ENCODE measurements around the gene ISG15. TPM values are rescaled to one million over a fixed set of nuclear protein-coding genes. Genes with fewer than 3 reads are reported as not detected.

ISG15 gene
- total and polyA plus RNA-seq, 12 donors: 1.7 to 308 (median 24.3) TPM

GRCh38 chr1:1044455-1045078 is 31.3 kb downstream of the ISG15 start:
- H3K4me3 ChIP-seq: no peak overlapping the region
- H3K36me3 ChIP-seq (replicated peaks in 1 of 2): no peaks in the 10 kb centered on the region
- peaks cover 8 to 10% of the 10 kb centered on the region in 2 donors for H3K4me1 ChIP-seq (replicated peaks in 1 of 2)
- H3K27me3 ChIP-seq: peaks cover 3% of the 10 kb centered on the region
- DNase-seq: no peak
- intact Hi-C loops (cut with DNase I): no loop called here
- TF ChIP-seq POLR2A (IDR thresholded peaks at IDR 0.05) (no peak), CTCF (IDR thresholded peaks at IDR 0.05) (no peak)
- H3K9me3 ChIP-seq (replicated peaks in 1 of 3): no peaks in the 10 kb centered on the region
- WGBS, 4 donors: 89 to 96% (median 94%) methylated on average over 25 to 34 of the region's 34 CpGs
- no peak overlapping the region for H3K27ac ChIP-seq

- no peaks in the 10 kb centered on the region for H3K27me3 ChIP-seq
- H3K4me3 ChIP-seq: no peak overlapping the region
- 92 to 98% (median 95%) methylated on average over 13 to 23 of the region's 23 CpGs for WGBS, 4 donors
- intact Hi-C loops (cut with DNase I): no loop called here
- H3K4me1 ChIP-seq (replicated peaks in 1 of 2): peaks cover 5% of the 10 kb centered on the region in 2 donors
- no peaks in the 10 kb centered on the region for H3K9me3 ChIP-seq (replicated peaks in 1 of 3)
- no peak for TF ChIP-seq CTCF (IDR thresholded peaks at IDR 0.05)
- no peak for TF ChIP-seq POLR2A (IDR thresholded peaks at IDR 0.05)
- H3K27ac ChIP-seq: no peak overlapping the region
- no peaks in the 10 kb centered on the region for H3K36me3 ChIP-seq (replicated peaks in 1 of 2)
- DNase-seq: no peak
These were observed 31.8 kb downstream of the ISG15 start for GRCh38 chr1:1045129-1045528.

DNA sequence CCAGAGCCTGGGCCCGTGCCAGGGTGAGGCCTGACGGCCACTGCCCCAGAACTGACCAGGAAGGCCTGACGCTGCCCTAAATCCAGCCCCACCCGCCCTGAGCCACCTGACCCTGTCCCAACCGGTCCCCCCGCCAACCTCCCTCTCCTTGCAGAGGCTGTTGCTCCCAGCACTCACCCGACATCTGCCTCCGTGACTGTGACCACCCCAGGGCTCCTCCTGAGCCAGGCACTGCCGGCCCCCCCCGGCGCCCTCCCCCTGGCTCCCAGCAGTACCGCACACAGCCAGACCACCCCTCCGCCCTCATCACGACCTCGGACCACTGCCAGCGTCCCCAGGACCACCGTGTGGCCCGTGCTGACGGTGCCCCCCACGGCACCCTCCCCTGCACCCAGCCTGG is 32.9 kb downstream of the ISG15 start:
- H3K4me3 ChIP-seq: no peak overlapping the region
- no peaks in the 10 kb centered on the region for H3K4me1 ChIP-seq (replicated peaks in 1 of 2)
- intact Hi-C loops (cut with DNase I): no loop called here
- no peaks in the 10 kb centered on the region for H3K36me3 ChIP-seq (replicated peaks in 1 of 2)
- H3K27me3 ChIP-seq: no peaks in the 10 kb centered on the region
- 94 to 97% (median 95%) methylated on average over 11 to 20 of the region's 20 CpGs for WGBS, 4 donors
- no peak for DNase-seq
- no peak overlapping the region for H3K27ac ChIP-seq
- no peak for TF ChIP-seq POLR2A (IDR thresholded peaks at IDR 0.05)
- TF ChIP-seq CTCF (IDR thresholded peaks at IDR 0.05): no peak
- no peaks in the 10 kb centered on the region for H3K9me3 ChIP-seq (replicated peaks in 1 of 3)

DNA sequence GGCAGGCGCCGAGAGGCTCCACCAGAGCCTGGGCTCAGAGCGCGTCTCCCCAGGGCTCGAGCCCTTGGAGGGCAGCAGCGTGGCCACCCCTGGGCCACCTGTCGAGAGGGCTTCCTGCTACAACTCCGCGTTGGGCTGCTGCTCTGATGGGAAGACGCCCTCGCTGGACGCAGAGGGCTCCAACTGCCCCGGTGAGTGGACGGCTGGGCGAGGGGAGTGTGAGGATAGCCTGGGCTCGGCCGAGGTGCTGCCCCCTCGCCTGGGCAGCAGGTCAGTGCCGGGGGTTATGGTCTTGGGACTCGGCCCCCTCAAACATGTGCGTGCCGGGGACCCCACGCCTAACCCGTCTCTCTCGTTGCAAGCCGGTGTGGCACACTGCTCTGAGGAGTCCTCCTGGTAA is 33.5 kb downstream of the ISG15 start:
- Histone ChIP-seq H3K36me3 (replicated peaks in 1 of 2) (no peaks in the 10 kb centered on the region), H3K27ac (no peak overlapping the region), H3K9me3 (replicated peaks in 1 of 3) (no peaks in the 10 kb centered on the region), H3K27me3 (no peaks in the 10 kb centered on the region), H3K4me1 (replicated peaks in 1 of 2) (no peaks in the 10 kb centered on the region), H3K4me3 (no peak overlapping the region)
- DNase-seq: no peak
- no peak for TF ChIP-seq CTCF (IDR thresholded peaks at IDR 0.05)
- no peak for TF ChIP-seq POLR2A (IDR thresholded peaks at IDR 0.05)
- WGBS, 4 donors: 91 to 100% (median 92%) methylated on average over 3 to 26 of the region's 26 CpGs
- intact Hi-C loops (cut with DNase I): no loop called here
